WTC11 (cell line): ENCODE results near the gene CLCN1. TPM values are rescaled to one million over a fixed set of nuclear protein-coding genes. Genes with fewer than 3 reads are reported as not detected.

Source experiments
- ATAC-seq: fragments of 200-7000 bp; cut with Tn5 transposase; 2 replicates; pipeline ENCODE4 v1.10.0; 2021; ENCODE audit warnings: mild to moderate bottlenecking, moderate library complexity
- CTCF ChIA-PET: fragments of 300-600 bp; sonication (Branson Sonifier 250); formaldehyde crosslinking; loops from one replicate; lab custom pipeline; 2021; ENCODE audit warnings: antibody characterized with exemption; lab: Charles Lee
- POLR2A ChIA-PET: fragments of 350-600 bp; sonication (Branson Sonifier 250); formaldehyde crosslinking; loops from one replicate; lab custom pipeline; 2021; ENCODE audit warnings: antibody characterized with exemption; lab: Charles Lee
- DNase-seq: peaks from one replicate; pipeline ENCODE4 v3.0.0; 2021; ENCODE audit warnings: low spot score
- H3K27ac Mint-ChIP-seq: 2 replicates; pipeline ENCODE4 v1.8.0; 2021; ENCODE audit warnings: mixed read lengths
- H3K27me3 Mint-ChIP-seq: 2 replicates; pipeline ENCODE4 v1.8.0; 2021; ENCODE audit warnings: low read depth, mild to moderate bottlenecking, moderate library complexity, mixed read lengths
- H3K36me3 Mint-ChIP-seq: 2 replicates; pipeline ENCODE4 v1.8.0; 2021; ENCODE audit warnings: mixed read lengths
- H3K4me1 Mint-ChIP-seq: 2 replicates; pipeline ENCODE4 v1.8.0; 2022; ENCODE audit warnings: mixed read lengths
- H3K4me3 Mint-ChIP-seq: 2 replicates; pipeline ENCODE4 v1.8.0; 2021; ENCODE audit warnings: mild to moderate bottlenecking, moderate library complexity, mixed read lengths
- H3K9me3 Mint-ChIP-seq: 2 replicates; pipeline ENCODE4 v1.8.0; 2021; ENCODE audit warnings: mixed read lengths
- AFF4 ChIP-seq: sonication (generic); formaldehyde crosslinking; IDR thresholded peaks from 2 replicates; pipeline ENCODE4 v1.8.1; 2023; ENCODE audit warnings: mild to moderate bottlenecking, missing genetic modification reagents, borderline replicate concordance
- CBFB ChIP-seq: sonication (generic); formaldehyde crosslinking; IDR thresholded peaks from 2 replicates; pipeline ENCODE4 v1.8.1; 2022; ENCODE audit warnings: mild to moderate bottlenecking, low read depth, missing genetic modification reagents
- ELF4 ChIP-seq: sonication (generic); formaldehyde crosslinking; IDR thresholded peaks from 2 replicates; pipeline ENCODE4 v1.8.1; 2022; ENCODE audit warnings: low read depth, mild to moderate bottlenecking, moderate library complexity, missing genetic modification reagents
- FOXP4 ChIP-seq: sonication (generic); formaldehyde crosslinking; IDR thresholded peaks from 2 replicates; pipeline ENCODE4 v1.8.0; 2022; ENCODE audit warnings: mild to moderate bottlenecking, missing genetic modification reagents
- GABPB1 ChIP-seq: sonication (generic); formaldehyde crosslinking; IDR thresholded peaks from 2 replicates; pipeline ENCODE4 v1.8.1; 2023; ENCODE audit warnings: mild to moderate bottlenecking, missing genetic modification reagents
- HMGA2 ChIP-seq: fragments of 250-450 bp; sonication (Bioruptor Pico); IDR thresholded peaks from 2 replicates; pipeline ENCODE4 v1.4.0; 2021; ENCODE audit warnings: mild to moderate bottlenecking, moderate library complexity
- IRF2 ChIP-seq: sonication (generic); formaldehyde crosslinking; IDR thresholded peaks from 2 replicates; pipeline ENCODE4 v1.8.0; 2022; ENCODE audit warnings: low read depth, missing genetic modification reagents, borderline replicate concordance
- KAT7 ChIP-seq: sonication (generic); formaldehyde crosslinking; IDR thresholded peaks from 2 replicates; pipeline ENCODE4 v1.8.1; 2023; ENCODE audit warnings: missing genetic modification reagents, mild to moderate bottlenecking, borderline replicate concordance
- MYBL2 ChIP-seq: sonication (generic); formaldehyde crosslinking; IDR thresholded peaks from 2 replicates; pipeline ENCODE4 v1.8.1; 2023; ENCODE audit warnings: mild to moderate bottlenecking, moderate library complexity, missing genetic modification reagents
- NFATC4 ChIP-seq: fragments of 250-450 bp; sonication (Bioruptor Pico); IDR thresholded peaks from 2 replicates; pipeline ENCODE4 v1.9.0; 2021; ENCODE audit warnings: mild to moderate bottlenecking
- NR2C2 ChIP-seq: sonication (generic); formaldehyde crosslinking; IDR thresholded peaks from 2 replicates; pipeline ENCODE4 v1.8.0; 2022; ENCODE audit warnings: mild to moderate bottlenecking, missing genetic modification reagents
- RORB ChIP-seq: fragments of 250-450 bp; sonication (Bioruptor Pico); IDR thresholded peaks from 2 replicates; pipeline ENCODE4 v1.9.0; 2021; ENCODE audit warnings: mild to moderate bottlenecking
- SOX15 ChIP-seq: fragments of 250-450 bp; sonication (Bioruptor Pico); IDR thresholded peaks from 2 replicates; pipeline ENCODE4 v1.9.0; 2021; ENCODE audit warnings: mild to moderate bottlenecking
- TEAD1 ChIP-seq: sonication (generic); formaldehyde crosslinking; IDR thresholded peaks from 2 replicates; pipeline ENCODE4 v1.8.0; 2022; ENCODE audit warnings: mild to moderate bottlenecking, missing genetic modification reagents
- ZNF138 ChIP-seq: sonication (generic); formaldehyde crosslinking; conservative IDR thresholded peaks from 2 replicates; pipeline ENCODE4 v1.8.1; 2022; ENCODE audit warnings: mild to moderate bottlenecking, moderate library complexity, missing genetic modification reagents
- ZNF232 ChIP-seq: sonication (generic); formaldehyde crosslinking; IDR thresholded peaks from 2 replicates; pipeline ENCODE4 v1.8.0; 2022; ENCODE audit warnings: mild to moderate bottlenecking, missing genetic modification reagents
- ZNF423 ChIP-seq: fragments of 250-450 bp; sonication (Bioruptor Pico); IDR thresholded peaks from 2 replicates; pipeline ENCODE4 v2.1.2; 2022; ENCODE audit warnings: mild to moderate bottlenecking, moderate library complexity
- ZNF671 ChIP-seq: fragments of 250-450 bp; sonication (Bioruptor Pico); IDR thresholded peaks from 2 replicates; pipeline ENCODE4 v1.8.0; 2021; ENCODE audit warnings: mild to moderate bottlenecking
- total RNA-seq: library from RNA; stranded (reverse); gene quantifications from 3 replicates; pipeline ENCODE4 v1.2.3, GENCODE V29; 2021
- TF ChIP-seq, protein P1 (sequence below): sonication (generic); formaldehyde crosslinking; IDR thresholded peaks from 2 replicates; pipeline ENCODE4 v1.8.0; 2022; ENCODE audit warnings: mild to moderate bottlenecking, missing genetic modification reagents
- TF ChIP-seq, protein P2 (sequence below): sonication (generic); formaldehyde crosslinking; IDR thresholded peaks from 2 replicates; pipeline ENCODE4 v1.8.0; 2022; ENCODE audit warnings: mild to moderate bottlenecking, missing genetic modification reagents
- TF ChIP-seq, protein P3 (sequence below): fragments of 250-450 bp; sonication (Bioruptor Pico); IDR thresholded peaks from 2 replicates; pipeline ENCODE4 v1.9.0; 2021; ENCODE audit warnings: mild to moderate bottlenecking

Gene CLCN1
- total RNA-seq, 1 experiment from 2014 or later = 0.28 TPM

- H3K36me3 Mint-ChIP-seq = no peaks in the 10 kb centered on the region
- ATAC-seq = no peak
Measured at GRCh38 chr7:143337216-143337615, 21.3 kb downstream of the CLCN1 start.

GRCh38 chr7:143341842-143342241 lies 25.9 kb downstream of the CLCN1 start:
- no peak for TF ChIP-seq TEAD1 (CRISPR knock-in tag)
- no peak for TF ChIP-seq RORB (CRISPR knock-in tag)
- no peak for TF ChIP-seq ELF4
- TF ChIP-seq, protein P1, sequence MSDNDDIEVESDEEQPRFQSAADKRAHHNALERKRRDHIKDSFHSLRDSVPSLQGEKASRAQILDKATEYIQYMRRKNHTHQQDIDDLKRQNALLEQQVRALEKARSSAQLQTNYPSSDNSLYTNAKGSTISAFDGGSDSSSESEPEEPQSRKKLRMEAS (CRISPR knock-in tag) = no peak
- no peak for TF ChIP-seq ZNF423 (CRISPR knock-in tag)
- TF ChIP-seq FOXP4 (CRISPR knock-in tag) = no peak
- no peak for TF ChIP-seq NR2C2 (CRISPR knock-in tag)
- TF ChIP-seq ZNF232 = no peak
- no peak for TF ChIP-seq IRF2 (CRISPR knock-in tag)
- TF ChIP-seq ZNF138 (CRISPR knock-in tag) = no peak
- no peak for TF ChIP-seq HMGA2
- TF ChIP-seq ZNF671 (CRISPR knock-in tag) = no peak
- TF ChIP-seq, protein P2, sequence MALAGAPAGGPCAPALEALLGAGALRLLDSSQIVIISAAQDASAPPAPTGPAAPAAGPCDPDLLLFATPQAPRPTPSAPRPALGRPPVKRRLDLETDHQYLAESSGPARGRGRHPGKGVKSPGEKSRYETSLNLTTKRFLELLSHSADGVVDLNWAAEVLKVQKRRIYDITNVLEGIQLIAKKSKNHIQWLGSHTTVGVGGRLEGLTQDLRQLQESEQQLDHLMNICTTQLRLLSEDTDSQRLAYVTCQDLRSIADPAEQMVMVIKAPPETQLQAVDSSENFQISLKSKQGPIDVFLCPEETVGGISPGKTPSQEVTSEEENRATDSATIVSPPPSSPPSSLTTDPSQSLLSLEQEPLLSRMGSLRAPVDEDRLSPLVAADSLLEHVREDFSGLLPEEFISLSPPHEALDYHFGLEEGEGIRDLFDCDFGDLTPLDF = no peak
- TF ChIP-seq GABPB1 = no peak
- no peak for TF ChIP-seq NFATC4 (CRISPR knock-in tag)
- TF ChIP-seq MYBL2 (CRISPR knock-in tag) = no peak
- TF ChIP-seq, all 79 proteins: peak for 0
- peaks cover 18% of the 10 kb centered on the region for H3K27me3 Mint-ChIP-seq

More at GRCh38 chr7:143337216-143337615, 21.3 kb downstream of the CLCN1 start:
- TF ChIP-seq, protein P3, sequence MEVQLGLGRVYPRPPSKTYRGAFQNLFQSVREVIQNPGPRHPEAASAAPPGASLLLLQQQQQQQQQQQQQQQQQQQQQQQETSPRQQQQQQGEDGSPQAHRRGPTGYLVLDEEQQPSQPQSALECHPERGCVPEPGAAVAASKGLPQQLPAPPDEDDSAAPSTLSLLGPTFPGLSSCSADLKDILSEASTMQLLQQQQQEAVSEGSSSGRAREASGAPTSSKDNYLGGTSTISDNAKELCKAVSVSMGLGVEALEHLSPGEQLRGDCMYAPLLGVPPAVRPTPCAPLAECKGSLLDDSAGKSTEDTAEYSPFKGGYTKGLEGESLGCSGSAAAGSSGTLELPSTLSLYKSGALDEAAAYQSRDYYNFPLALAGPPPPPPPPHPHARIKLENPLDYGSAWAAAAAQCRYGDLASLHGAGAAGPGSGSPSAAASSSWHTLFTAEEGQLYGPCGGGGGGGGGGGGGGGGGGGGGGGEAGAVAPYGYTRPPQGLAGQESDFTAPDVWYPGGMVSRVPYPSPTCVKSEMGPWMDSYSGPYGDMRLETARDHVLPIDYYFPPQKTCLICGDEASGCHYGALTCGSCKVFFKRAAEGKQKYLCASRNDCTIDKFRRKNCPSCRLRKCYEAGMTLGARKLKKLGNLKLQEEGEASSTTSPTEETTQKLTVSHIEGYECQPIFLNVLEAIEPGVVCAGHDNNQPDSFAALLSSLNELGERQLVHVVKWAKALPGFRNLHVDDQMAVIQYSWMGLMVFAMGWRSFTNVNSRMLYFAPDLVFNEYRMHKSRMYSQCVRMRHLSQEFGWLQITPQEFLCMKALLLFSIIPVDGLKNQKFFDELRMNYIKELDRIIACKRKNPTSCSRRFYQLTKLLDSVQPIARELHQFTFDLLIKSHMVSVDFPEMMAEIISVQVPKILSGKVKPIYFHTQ (CRISPR knock-in tag) = no peak
- TF ChIP-seq SOX15 = no peak
- no peak for TF ChIP-seq KAT7 (CRISPR knock-in tag)
- no peak for TF ChIP-seq CBFB (CRISPR knock-in tag)
- no peak for TF ChIP-seq AFF4 (CRISPR knock-in tag)
- Mint-ChIP-seq H3K27ac (no peak overlapping the region), H3K27me3 (peaks cover 2% of the 10 kb centered on the region; the same call in 1 of the 2 replicates), H3K4me1 (no peaks in the 10 kb centered on the region), H3K9me3 (no peaks in the 10 kb centered on the region), H3K4me3 (no peak overlapping the region)
- CTCF ChIA-PET = interaction anchor here (1.0 to 1.5 kb wide), 2 partner anchors 8 to 18 kb away, joined by 3 to 11 read pairs; no protein-coding TSS in a partner anchor
- DNase-seq = no peak
- POLR2A ChIA-PET = no interaction called here

More at GRCh38 chr7:143341842-143342241, 25.9 kb downstream of the CLCN1 start:
- Mint-ChIP-seq H3K36me3 (no peaks in the 10 kb centered on the region), H3K4me1 (peaks cover 20% of the 10 kb centered on the region), H3K4me3 (no peak overlapping the region), H3K9me3 (peaks cover 2% of the 10 kb centered on the region; the same call in 1 of the 2 replicates), H3K27ac (no peak overlapping the region)
- ATAC-seq (no peak), DNase-seq (no peak)
- POLR2A ChIA-PET = no interaction called here
- CTCF ChIA-PET = interaction anchor here (1.6 kb wide), 1 partner anchor 102 kb away, joined by 4 read pairs; no protein-coding TSS in a partner anchor
